Inferior parietal cortex (tissue), 1 donor: ENCODE measurements around the gene KIF18A.
"Not testable (repeated sequence)": the region's sequence is repeated elsewhere in the genome, so short reads cannot be mapped to it uniquely, and the experiment has no call there.

ENCODE experiments used
- DNase-seq: peaks from one replicate; pipeline ENCODE4 v3.0.0-alpha.2; 2016; ENCODE audit errors: extremely low spot score

KIF18A gene

GRCh38 chr11:28106353-28107043 is 1.5 kb downstream of the KIF18A start:
- no peak for DNase-seq

- DNase-seq: no peak
These were observed 2.1 kb downstream of the KIF18A start for GRCh38 chr11:28105869-28106268.

GRCh38 chr11:28104984-28105383 is 3.0 kb downstream of the KIF18A start:
- no peak for DNase-seq

- no peak for DNase-seq
These were observed 3.5 kb downstream of the KIF18A start for GRCh38 chr11:28104425-28104824.

- DNase-seq: not testable (repeated sequence)
These were observed 5.7 kb downstream of the KIF18A start for GRCh38 chr11:28102300-28102699.

- DNase-seq: no peak
These were observed 7.3 kb downstream of the KIF18A start for GRCh38 chr11:28100665-28101064.

- no peak for DNase-seq
These were observed 8.2 kb downstream of the KIF18A start for GRCh38 chr11:28099715-28100114.

- DNase-seq: no peak
These were observed 9.7 kb downstream of the KIF18A start for GRCh38 chr11:28098257-28098656.

- no peak for DNase-seq
These were observed 15.2 kb downstream of the KIF18A start for GRCh38 chr11:28092786-28093185.

GRCh38 chr11:28090052-28090749 is 17.8 kb downstream of the KIF18A start:
- no peak for DNase-seq

GRCh38 chr11:28089378-28089777 is 18.6 kb downstream of the KIF18A start:
- DNase-seq: no peak

GRCh38 chr11:28087693-28088092 is 20.3 kb downstream of the KIF18A start:
- not testable (repeated sequence) for DNase-seq

GRCh38 chr11:28087192-28087591 is 20.8 kb downstream of the KIF18A start:
- DNase-seq: not testable (repeated sequence)

GRCh38 chr11:28086569-28086968 is 21.4 kb downstream of the KIF18A start:
- DNase-seq: no peak

- DNase-seq: no peak
These were observed 24.8 kb downstream of the KIF18A start for GRCh38 chr11:28083118-28083517.

- no peak for DNase-seq
These were observed 30.4 kb downstream of the KIF18A start for GRCh38 chr11:28077521-28077920.

- no peak for DNase-seq
These were observed 35.6 kb downstream of the KIF18A start for GRCh38 chr11:28072321-28072720.

GRCh38 chr11:28071305-28071704 is 36.7 kb downstream of the KIF18A start:
- DNase-seq: no peak

- DNase-seq: no peak
These were observed 49.6 kb downstream of the KIF18A start for GRCh38 chr11:28058333-28058732.

GRCh38 chr11:28054821-28055220 is 53.1 kb downstream of the KIF18A start:
- no peak for DNase-seq

GRCh38 chr11:28049338-28050216 is 58.4 kb downstream of the KIF18A start:
- DNase-seq: no peak

- no peak for DNase-seq
These were observed 59.1 kb downstream of the KIF18A start for GRCh38 chr11:28048812-28049211.
